T-helper 2 cell treated with Interferon-gamma antibody and Interleukin-4, amounts not matched to agents 100 ng/mL and 5 ng/mL, for 36 hours (primary cell): Measurements from ENCODE around the gene GRB10. TPM values are rescaled to one million over a fixed set of nuclear protein-coding genes. Genes with fewer than 3 reads are reported as not detected.

ENCODE experiments used
- intact Hi-C: fragments of 100-400 bp; cut with micrococcal nuclease; formaldehyde crosslinking; loops from one replicate; pipeline ENCODE4 v1.15.1; 2023
- total RNA-seq: library from RNA; stranded (reverse); gene quantifications from 2 replicates; pipeline ENCODE4 v1.2.3, GENCODE V29; 2022

Gene GRB10
- total RNA-seq, 1 donor from 2014 or later, result 3.7 TPM

- intact Hi-C loops, result no loop called here
Measured at GRCh38 chr7:50618281-50618680, 164.4 kb downstream of the GRB10 start.

GRCh38 chr7:50615519-50616080, 167.1 kb downstream of the GRB10 start:
- intact Hi-C loops, result no loop called here

- intact Hi-C loops, result loop anchor here (1.0 to 5.0 kb wide), 4 partner anchors 47 to 507 kb away; partner anchors contain the start of gene FIGNL1
Measured at GRCh38 chr7:50614721-50615518, 167.8 kb downstream of the GRB10 start.

GRCh38 chr7:50613473-50613872, 169.2 kb downstream of the GRB10 start:
- intact Hi-C loops, result loop anchor here (5.0 kb wide), 3 partner anchors 49 to 509 kb away; partner anchors contain the start of gene FIGNL1

- intact Hi-C loops, result loop anchor here (5.0 kb wide), 3 partner anchors 50 to 510 kb away; partner anchors contain the start of gene FIGNL1
Measured at GRCh38 chr7:50612704-50613103, 170.0 kb downstream of the GRB10 start.

GRCh38 chr7:50610521-50611277, 172.0 kb downstream of the GRB10 start:
- intact Hi-C loops, result loop anchor here (2.0 to 5.0 kb wide), 5 partner anchors 16 to 512 kb away; partner anchors contain the start of gene FIGNL1

- intact Hi-C loops, result no loop called here
Measured at GRCh38 chr7:50608196-50608906, 174.3 kb downstream of the GRB10 start.

GRCh38 chr7:50607524-50608125, 175.1 kb downstream of the GRB10 start:
- intact Hi-C loops, result no loop called here

GRCh38 chr7:50605059-50605458, 177.6 kb downstream of the GRB10 start:
- intact Hi-C loops, result no loop called here

- intact Hi-C loops, result no loop called here
Measured at GRCh38 chr7:50603287-50603686, 179.4 kb downstream of the GRB10 start.

- intact Hi-C loops, result loop anchor here (5.0 kb wide), 2 partner anchors 63 to 78 kb away; no protein-coding TSS in a partner anchor
Measured at GRCh38 chr7:50599385-50599784, 183.3 kb downstream of the GRB10 start.

- intact Hi-C loops, result loop anchor here (5.0 kb wide), 2 partner anchors 64 to 79 kb away; no protein-coding TSS in a partner anchor
Measured at GRCh38 chr7:50598460-50599343, 184.0 kb downstream of the GRB10 start.

- intact Hi-C loops, result loop anchor here (5.0 kb wide), 2 partner anchors 66 to 81 kb away; no protein-coding TSS in a partner anchor
Measured at GRCh38 chr7:50596484-50596883, 186.2 kb downstream of the GRB10 start.

- intact Hi-C loops, result loop anchor here (2.0 to 5.0 kb wide), 3 partner anchors 15 to 82 kb away; no protein-coding TSS in a partner anchor
Measured at GRCh38 chr7:50595491-50596102, 187.1 kb downstream of the GRB10 start.

GRCh38 chr7:50594734-50595485, 187.8 kb downstream of the GRB10 start:
- intact Hi-C loops, result loop anchor here (2.0 to 5.0 kb wide), 4 partner anchors 16 to 128 kb away; no protein-coding TSS in a partner anchor

GRCh38 chr7:50594136-50594535, 188.6 kb downstream of the GRB10 start:
- intact Hi-C loops, result loop anchor here (2.0 to 5.0 kb wide), 2 partner anchors 17 to 127 kb away; no protein-coding TSS in a partner anchor

GRCh38 chr7:50592940-50593339, 189.8 kb downstream of the GRB10 start:
- intact Hi-C loops, result loop anchor here (5.0 kb wide), 1 partner anchor 126 kb away; no protein-coding TSS in a partner anchor
